Neural crest cell (in vitro differentiated cells): ENCODE results near the gene ARHGAP20. TPM values are rescaled to one million over a fixed set of nuclear protein-coding genes. Genes with fewer than 3 reads are reported as not detected.

Experiments used
- DNase-seq: peaks from one replicate; pipeline ENCODE4 v3.0.0; 2021; ENCODE audit warnings: low read depth, mixed read lengths, low spot score
- H3K27ac Mint-ChIP-seq: one replicate; pipeline ENCODE4 v1.8.0; 2021; ENCODE audit warnings: mild to moderate bottlenecking, mixed read lengths; ENCODE audit not compliant: unreplicated experiment
- H3K27me3 Mint-ChIP-seq: 2 replicates; pipeline ENCODE4 v1.8.0; 2021; ENCODE audit warnings: low read depth, mild to moderate bottlenecking, mixed read lengths
- H3K36me3 Mint-ChIP-seq: 2 replicates; pipeline ENCODE4 v1.8.0; 2021; ENCODE audit warnings: low read depth, mild to moderate bottlenecking, mixed read lengths
- H3K4me1 Mint-ChIP-seq: 2 replicates; pipeline ENCODE4 v1.8.0; 2021; ENCODE audit warnings: mixed read lengths
- H3K4me3 Mint-ChIP-seq: one replicate; pipeline ENCODE4 v1.8.0; 2021; ENCODE audit warnings: mild to moderate bottlenecking, mixed read lengths
- H3K9me3 Mint-ChIP-seq: 2 replicates; pipeline ENCODE4 v1.8.0; 2021; ENCODE audit warnings: mixed read lengths
- total RNA-seq: library from RNA; stranded (reverse); gene quantifications from 2 replicates; pipeline ENCODE4 v1.2.1, GENCODE V29; 2021
- TF ChIP-seq, protein P1 (sequence below): fragments of 200-600 bp; sonication (generic); conservative IDR thresholded peaks from 2 replicates; pipeline ENCODE4 v1.5.0; 2021; ENCODE audit warnings: antibody characterized with exemption, mild to moderate bottlenecking

Gene ARHGAP20
- total RNA-seq, 1 donor from 2014 or later, result 0.23 TPM

DNA sequence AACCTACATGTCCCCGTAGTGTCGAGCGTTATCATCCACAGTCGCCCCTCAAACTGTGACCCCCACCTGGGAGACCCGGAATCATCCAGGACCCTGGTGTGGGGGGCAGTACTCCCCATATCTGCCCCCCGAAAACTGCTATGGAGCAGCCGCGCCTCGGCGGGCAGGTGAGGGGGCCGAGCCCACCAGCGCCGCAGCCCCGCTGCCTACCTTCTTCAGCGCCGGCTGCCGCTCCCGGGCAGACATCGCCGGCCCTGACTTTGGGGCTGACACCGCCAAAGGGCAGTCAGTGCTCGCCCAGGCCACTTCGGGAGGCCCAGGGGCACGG is 825 bp downstream of the ARHGAP20 start:
- H3K36me3 Mint-ChIP-seq, result no peaks in the 10 kb centered on the region
- no peak overlapping the region for H3K27ac Mint-ChIP-seq
- TF ChIP-seq, protein P1, sequence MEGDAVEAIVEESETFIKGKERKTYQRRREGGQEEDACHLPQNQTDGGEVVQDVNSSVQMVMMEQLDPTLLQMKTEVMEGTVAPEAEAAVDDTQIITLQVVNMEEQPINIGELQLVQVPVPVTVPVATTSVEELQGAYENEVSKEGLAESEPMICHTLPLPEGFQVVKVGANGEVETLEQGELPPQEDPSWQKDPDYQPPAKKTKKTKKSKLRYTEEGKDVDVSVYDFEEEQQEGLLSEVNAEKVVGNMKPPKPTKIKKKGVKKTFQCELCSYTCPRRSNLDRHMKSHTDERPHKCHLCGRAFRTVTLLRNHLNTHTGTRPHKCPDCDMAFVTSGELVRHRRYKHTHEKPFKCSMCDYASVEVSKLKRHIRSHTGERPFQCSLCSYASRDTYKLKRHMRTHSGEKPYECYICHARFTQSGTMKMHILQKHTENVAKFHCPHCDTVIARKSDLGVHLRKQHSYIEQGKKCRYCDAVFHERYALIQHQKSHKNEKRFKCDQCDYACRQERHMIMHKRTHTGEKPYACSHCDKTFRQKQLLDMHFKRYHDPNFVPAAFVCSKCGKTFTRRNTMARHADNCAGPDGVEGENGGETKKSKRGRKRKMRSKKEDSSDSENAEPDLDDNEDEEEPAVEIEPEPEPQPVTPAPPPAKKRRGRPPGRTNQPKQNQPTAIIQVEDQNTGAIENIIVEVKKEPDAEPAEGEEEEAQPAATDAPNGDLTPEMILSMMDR, result no peak
- no peak for DNase-seq
- H3K9me3 Mint-ChIP-seq, result no peaks in the 10 kb centered on the region
- H3K4me3 Mint-ChIP-seq, result peak overlapping the region; percentile 82
- H3K27me3 Mint-ChIP-seq, result peaks cover 53% of the 10 kb centered on the region
- H3K4me1 Mint-ChIP-seq, result peaks cover 14% of the 10 kb centered on the region

DNA sequence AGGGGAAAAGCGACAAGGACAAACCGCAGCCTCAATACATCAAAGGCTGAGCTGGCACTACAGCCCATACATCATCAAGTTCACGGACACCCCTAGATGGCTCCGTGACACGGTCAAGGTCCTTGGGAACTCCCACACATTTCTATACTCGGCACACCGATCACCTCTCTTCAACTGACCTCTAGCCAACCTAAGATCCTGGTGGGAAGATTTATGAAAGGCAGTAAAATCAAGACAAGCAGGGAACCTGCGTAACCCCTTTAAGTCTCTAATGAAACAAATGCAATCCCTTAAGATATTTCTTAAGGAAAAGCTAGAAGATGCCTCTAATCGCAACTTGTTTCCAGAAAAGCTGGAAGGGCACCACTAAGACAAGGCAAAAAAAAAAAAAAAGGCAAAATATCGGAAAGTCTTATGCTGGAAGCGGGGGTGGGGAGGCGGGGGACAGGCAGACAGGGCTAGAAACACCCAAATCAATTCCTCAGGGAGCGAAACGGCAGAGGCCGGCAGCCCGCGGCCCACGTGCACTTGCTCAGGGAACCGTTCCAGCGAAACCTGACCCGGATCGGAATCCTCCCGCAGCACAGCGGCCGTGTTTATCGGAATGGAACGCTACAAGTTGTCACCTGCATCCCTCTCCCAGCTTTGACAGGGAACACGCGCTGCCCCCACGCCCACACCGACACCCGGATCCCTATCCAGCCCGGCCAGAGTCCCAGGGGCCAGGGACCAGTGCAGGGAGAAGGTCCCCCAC is 1.4 kb downstream of the ARHGAP20 start:
- H3K27me3 Mint-ChIP-seq, result peaks cover 57% of the 10 kb centered on the region

DNA sequence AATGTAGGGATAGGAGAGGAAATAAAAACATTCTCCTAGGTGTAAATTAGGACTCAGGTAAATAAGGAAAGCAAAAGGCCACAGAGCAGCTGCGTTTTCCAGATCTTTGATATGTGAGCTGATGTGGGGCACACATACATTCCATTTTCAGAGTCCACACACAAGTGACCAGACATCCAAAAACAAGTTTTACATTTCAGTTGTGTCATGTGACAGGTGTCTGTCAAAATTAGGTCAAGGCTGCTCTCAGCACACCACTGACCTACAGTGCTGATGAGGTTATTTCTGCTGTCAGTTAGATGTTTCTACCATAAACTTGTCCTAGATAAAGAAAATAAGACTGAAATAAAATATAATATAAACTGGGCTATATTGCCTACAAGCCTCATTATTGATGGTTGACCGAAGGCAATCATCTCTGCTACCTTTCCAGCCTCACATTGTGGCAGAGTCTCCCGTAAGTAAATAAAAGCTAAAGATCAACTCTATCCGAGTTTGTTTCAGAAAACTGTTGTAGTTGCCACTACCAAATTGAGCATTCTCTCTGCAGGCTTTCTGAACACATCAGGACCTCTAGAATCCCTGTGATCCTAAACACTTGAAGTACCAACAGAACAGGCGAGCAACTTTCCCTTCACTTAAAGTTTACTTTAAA is 7.9 kb downstream of the ARHGAP20 start:
- Mint-ChIP-seq H3K36me3 (no peaks in the 10 kb centered on the region), H3K27me3 (peaks cover 64% of the 10 kb centered on the region), H3K4me1 (no peaks in the 10 kb centered on the region), H3K27ac (no peak overlapping the region), H3K9me3 (no peaks in the 10 kb centered on the region), H3K4me3 (no peak overlapping the region)
- TF ChIP-seq, protein P1, result no peak
- DNase-seq, result no peak

More for the DNA sequence above, 1.4 kb downstream of the ARHGAP20 start:
- Mint-ChIP-seq H3K9me3 (no peaks in the 10 kb centered on the region), H3K4me1 (peaks cover 14% of the 10 kb centered on the region), H3K36me3 (no peaks in the 10 kb centered on the region), H3K4me3 (peak overlapping the region; percentile 78), H3K27ac (no peak overlapping the region)
- TF ChIP-seq, protein P1, result no peak
- DNase-seq, result peak; percentile 12

DNA sequence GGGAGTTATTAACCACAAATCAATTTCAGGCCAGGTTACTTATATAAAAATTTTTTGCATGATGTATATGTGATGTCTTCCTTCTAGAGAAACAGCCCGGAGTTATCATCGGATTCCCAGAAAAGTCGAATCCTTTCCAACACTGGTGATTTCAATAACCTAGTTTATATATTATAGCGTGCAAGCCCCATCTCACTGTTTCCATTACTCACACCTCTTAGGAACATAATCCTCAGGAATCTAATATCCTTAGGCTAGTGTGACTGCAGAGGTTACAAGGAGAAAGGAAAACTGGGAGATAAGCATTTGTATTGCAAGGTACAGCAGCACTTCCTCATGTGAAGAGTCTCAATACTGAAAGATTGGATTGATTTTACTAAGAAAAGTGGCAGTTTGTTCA is 20.3 kb downstream of the ARHGAP20 start:
- no peak overlapping the region for H3K27ac Mint-ChIP-seq
- no peak overlapping the region for H3K4me3 Mint-ChIP-seq
- no peak for DNase-seq
- no peaks in the 10 kb centered on the region for H3K4me1 Mint-ChIP-seq
- no peaks in the 10 kb centered on the region for H3K36me3 Mint-ChIP-seq
- peaks cover 53% of the 10 kb centered on the region for H3K27me3 Mint-ChIP-seq
- H3K9me3 Mint-ChIP-seq, result no peaks in the 10 kb centered on the region
- TF ChIP-seq, protein P1, result no peak

DNA sequence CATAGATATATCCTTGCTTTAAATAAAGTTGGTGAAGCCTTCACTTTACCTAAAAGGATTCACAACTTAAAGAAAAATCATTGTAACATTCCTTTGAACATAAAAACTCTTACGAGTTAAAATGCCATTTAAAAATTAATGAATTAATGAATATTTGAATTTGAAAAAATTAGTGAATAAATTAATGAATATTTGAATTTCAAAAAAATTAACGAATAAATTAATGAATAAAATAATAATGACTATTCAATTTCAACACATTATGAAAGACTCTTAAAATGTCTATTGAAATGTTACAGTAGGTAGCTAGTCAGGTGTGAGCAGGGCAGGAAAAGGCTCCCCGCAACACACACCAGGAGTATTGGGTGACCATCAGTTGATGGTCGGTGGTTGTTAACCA is 22.9 kb downstream of the ARHGAP20 start:
- TF ChIP-seq, protein P1, result no peak
- Mint-ChIP-seq H3K4me3 (no peak overlapping the region), H3K4me1 (no peaks in the 10 kb centered on the region), H3K27me3 (peaks cover 37% of the 10 kb centered on the region), H3K27ac (no peak overlapping the region), H3K9me3 (no peaks in the 10 kb centered on the region), H3K36me3 (no peaks in the 10 kb centered on the region)
- DNase-seq, result no peak
